GM23338 (cell line): ENCODE measurements around the gene FANK1. TPM values are rescaled to one million over a fixed set of nuclear protein-coding genes. Genes with fewer than 3 reads are reported as not detected.

Experiments used
- ATAC-seq: fragments of 200-7000 bp; cut with Tn5 transposase; 3 replicates; pipeline ENCODE4 v1.9.1; 2020
- DNase-seq: peaks from one replicate; pipeline ENCODE4 v3.0.0-alpha.2; 2015; ENCODE audit warnings: low spot score
- H2AFZ ChIP-seq: fragments of 200-600 bp; sonication (generic); 2 replicates; pipeline ENCODE4 v1.8.0; 2016; ENCODE audit warnings: antibody characterized with exemption, mild to moderate bottlenecking, moderate library complexity
- H3F3A ChIP-seq: fragments of 200-600 bp; sonication (generic); replicated peaks from 2 replicates; pipeline ENCODE4 v1.8.0; 2017; ENCODE audit warnings: antibody characterized with exemption, mixed run types, low read depth
- H3K27ac ChIP-seq: fragments of 200-600 bp; sonication (generic); 2 replicates; pipeline ENCODE4 v1.6.1; 2016; ENCODE audit warnings: low read depth
- H3K27me3 ChIP-seq: fragments of 200-600 bp; sonication (generic); 2 replicates; pipeline ENCODE4 v1.8.0; 2016; ENCODE audit warnings: mild to moderate bottlenecking, mixed run types, moderate library complexity; ENCODE audit not compliant: insufficient read depth
- H3K36me3 ChIP-seq: fragments of 200-600 bp; sonication (generic); 2 replicates; pipeline ENCODE4 v1.8.0; 2016; ENCODE audit warnings: mild to moderate bottlenecking; ENCODE audit not compliant: insufficient read depth
- H3K4me1 ChIP-seq: fragments of 200-600 bp; sonication (generic); 2 replicates; pipeline ENCODE4 v1.8.0; 2016; ENCODE audit warnings: mild to moderate bottlenecking, moderate library complexity; ENCODE audit not compliant: insufficient read depth
- H3K4me2 ChIP-seq: fragments of 200-600 bp; sonication (generic); 2 replicates; pipeline ENCODE4 v1.7.1; 2017; ENCODE audit warnings: mixed run types
- H3K4me3 ChIP-seq: fragments of 200-600 bp; sonication (generic); 2 replicates; pipeline ENCODE4 v1.6.1; 2016; ENCODE audit warnings: mixed run types
- H3K79me2 ChIP-seq: fragments of 200-600 bp; sonication (generic); replicated peaks from 2 replicates; pipeline ENCODE4 v1.8.0; 2017; ENCODE audit warnings: mild to moderate bottlenecking; ENCODE audit not compliant: insufficient read depth
- H3K9me2 ChIP-seq: fragments of 200-600 bp; sonication (generic); 2 replicates; pipeline ENCODE4 v1.8.0; 2017; ENCODE audit not compliant: insufficient read depth
- H4K20me1 ChIP-seq: fragments of 200-600 bp; sonication (generic); replicated peaks from 2 replicates; pipeline ENCODE4 v1.8.0; 2017; ENCODE audit warnings: mild to moderate bottlenecking; ENCODE audit not compliant: insufficient read depth
- H3K27ac Mint-ChIP-seq: 2 replicates; pipeline ENCODE4 v1.8.0; 2020; ENCODE audit warnings: inconsistent platforms, mild to moderate bottlenecking, moderate library complexity, mixed read lengths
- H3K27me3 Mint-ChIP-seq: 3 replicates; pipeline ENCODE4 v1.8.0; 2022; ENCODE audit warnings: low read depth, mild to moderate bottlenecking, moderate library complexity, mixed read lengths, inconsistent platforms; ENCODE audit not compliant: insufficient read depth, poor library complexity
- H3K36me3 Mint-ChIP-seq: 3 replicates; pipeline ENCODE4 v1.8.0; 2021; ENCODE audit warnings: low read depth, mild to moderate bottlenecking, inconsistent platforms, moderate library complexity, mixed read lengths
- H3K4me1 Mint-ChIP-seq: 3 replicates; pipeline ENCODE4 v1.8.0; 2020; ENCODE audit warnings: mild to moderate bottlenecking, inconsistent platforms, mixed read lengths
- H3K4me3 Mint-ChIP-seq: 3 replicates; pipeline ENCODE4 v1.8.0; 2021; ENCODE audit warnings: moderate library complexity, mild to moderate bottlenecking, inconsistent platforms, mixed read lengths
- H3K9me3 Mint-ChIP-seq: 3 replicates; pipeline ENCODE4 v1.8.0; 2020; ENCODE audit warnings: moderate library complexity, mild to moderate bottlenecking, inconsistent platforms, mixed read lengths
- CREB1 ChIP-seq: fragments of 250-450 bp; sonication (Bioruptor Pico); IDR thresholded peaks from 2 replicates; pipeline ENCODE4 v1.5.0; 2020; ENCODE audit warnings: low read depth, mild to moderate bottlenecking, moderate library complexity
- ETS1 ChIP-seq: IDR thresholded peaks from 2 replicates; pipeline ENCODE4 v1.6.1; 2016; ENCODE audit warnings: antibody characterized with exemption
- EZH2 ChIP-seq: fragments of 200-600 bp; sonication (generic); IDR thresholded peaks from one replicate; pipeline ENCODE4 v1.8.0; 2017; ENCODE audit warnings: antibody characterized with exemption, mild to moderate bottlenecking, low read depth; ENCODE audit not compliant: unreplicated experiment
- JUNB ChIP-seq: IDR thresholded peaks from one replicate; pipeline ENCODE4 v1.6.1; 2016; ENCODE audit warnings: antibody characterized with exemption; ENCODE audit not compliant: unreplicated experiment
- NANOG ChIP-seq: IDR thresholded peaks from 2 replicates; pipeline ENCODE4 v1.6.1; 2016; ENCODE audit warnings: antibody characterized with exemption, borderline replicate concordance
- POLR2AphosphoS5 ChIP-seq: IDR thresholded peaks from 2 replicates; pipeline ENCODE4 v1.6.1; 2016; ENCODE audit warnings: antibody characterized with exemption, low read depth
- STAT1 ChIP-seq: IDR thresholded peaks from one replicate; pipeline ENCODE4 v1.6.1; 2016; ENCODE audit warnings: antibody characterized with exemption; ENCODE audit not compliant: unreplicated experiment
- ZNF114 ChIP-seq: fragments of 250-450 bp; sonication (Bioruptor Pico); IDR thresholded peaks from 2 replicates; pipeline ENCODE4 v1.5.0; 2020; ENCODE audit warnings: mild to moderate bottlenecking, moderate library complexity
- ZNF331 ChIP-seq: fragments of 250-450 bp; sonication (Bioruptor Pico); IDR thresholded peaks from 2 replicates; pipeline ENCODE4 v1.5.0; 2020; ENCODE audit warnings: low read depth, mild to moderate bottlenecking, moderate library complexity
- polyA plus RNA-seq: library from polyadenylated mRNA; unstranded; fragments of >200 nt; fragmentation: Nextera tagmentation; extraction: Ambion mirVana; gene quantifications from 2 replicates; pipeline ENCODE4 v1.2.1, GENCODE V29; 2016
- total RNA-seq: library from RNA; depleted of rRNA; stranded (reverse); fragments of >200 nt; shearing (Covaris generic); gene quantifications from 2 replicates; pipeline ENCODE4 v1.2.3, GENCODE V29; 2014
- TF ChIP-seq, protein P1 (sequence below): IDR thresholded peaks from one replicate; pipeline ENCODE4 v1.6.1; 2018; ENCODE audit warnings: antibody characterized with exemption; ENCODE audit not compliant: unreplicated experiment
- TF ChIP-seq, protein P2 (sequence below), 2 experiments: fragments of 200-600 bp in 1 of 2; sonication (generic) in 1 of 2; conservative IDR thresholded peaks; 2 replicates each; pipeline versions ENCODE4 v1.5.1 to v1.6.1; 2016 to 2017; ENCODE audit warnings: antibody characterized with exemption in 2 of 2, low read depth in 2 of 2, mild to moderate bottlenecking in 2 of 2, moderate library complexity in 1 of 2

The FANK1 gene
- total and polyA plus RNA-seq, 2 experiments from 2014 or later: 0.37 to 0.69 TPM

DNA sequence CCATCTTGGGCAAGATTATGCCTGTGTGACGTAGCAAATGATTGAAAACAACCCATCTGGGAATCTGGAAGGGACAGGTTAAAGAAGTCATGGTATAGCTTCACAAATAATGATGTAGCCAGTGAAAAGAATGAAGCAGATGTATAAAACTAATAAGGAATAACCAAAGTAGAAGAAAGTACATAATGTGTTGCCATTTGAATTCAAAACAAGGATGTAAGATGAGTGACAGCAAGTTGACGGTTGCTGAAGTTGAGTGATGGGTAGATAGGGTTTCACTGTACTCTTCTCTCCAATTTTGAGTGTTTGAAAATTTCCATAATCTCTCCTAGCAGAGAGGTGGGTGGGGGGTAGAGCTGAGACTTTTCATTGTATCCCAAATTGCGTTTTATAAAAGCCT, 133.6 kb downstream of the FANK1 start (continued):
- TF ChIP-seq EZH2 (no peak), ZNF331 (CRISPR knock-in tag) (no peak), STAT1 (no peak), CREB1 (CRISPR knock-in tag) (no peak), JUNB (no peak), ZNF114 (CRISPR knock-in tag) (no peak), NANOG (no peak), ETS1 (no peak)
- TF ChIP-seq, protein P1, sequence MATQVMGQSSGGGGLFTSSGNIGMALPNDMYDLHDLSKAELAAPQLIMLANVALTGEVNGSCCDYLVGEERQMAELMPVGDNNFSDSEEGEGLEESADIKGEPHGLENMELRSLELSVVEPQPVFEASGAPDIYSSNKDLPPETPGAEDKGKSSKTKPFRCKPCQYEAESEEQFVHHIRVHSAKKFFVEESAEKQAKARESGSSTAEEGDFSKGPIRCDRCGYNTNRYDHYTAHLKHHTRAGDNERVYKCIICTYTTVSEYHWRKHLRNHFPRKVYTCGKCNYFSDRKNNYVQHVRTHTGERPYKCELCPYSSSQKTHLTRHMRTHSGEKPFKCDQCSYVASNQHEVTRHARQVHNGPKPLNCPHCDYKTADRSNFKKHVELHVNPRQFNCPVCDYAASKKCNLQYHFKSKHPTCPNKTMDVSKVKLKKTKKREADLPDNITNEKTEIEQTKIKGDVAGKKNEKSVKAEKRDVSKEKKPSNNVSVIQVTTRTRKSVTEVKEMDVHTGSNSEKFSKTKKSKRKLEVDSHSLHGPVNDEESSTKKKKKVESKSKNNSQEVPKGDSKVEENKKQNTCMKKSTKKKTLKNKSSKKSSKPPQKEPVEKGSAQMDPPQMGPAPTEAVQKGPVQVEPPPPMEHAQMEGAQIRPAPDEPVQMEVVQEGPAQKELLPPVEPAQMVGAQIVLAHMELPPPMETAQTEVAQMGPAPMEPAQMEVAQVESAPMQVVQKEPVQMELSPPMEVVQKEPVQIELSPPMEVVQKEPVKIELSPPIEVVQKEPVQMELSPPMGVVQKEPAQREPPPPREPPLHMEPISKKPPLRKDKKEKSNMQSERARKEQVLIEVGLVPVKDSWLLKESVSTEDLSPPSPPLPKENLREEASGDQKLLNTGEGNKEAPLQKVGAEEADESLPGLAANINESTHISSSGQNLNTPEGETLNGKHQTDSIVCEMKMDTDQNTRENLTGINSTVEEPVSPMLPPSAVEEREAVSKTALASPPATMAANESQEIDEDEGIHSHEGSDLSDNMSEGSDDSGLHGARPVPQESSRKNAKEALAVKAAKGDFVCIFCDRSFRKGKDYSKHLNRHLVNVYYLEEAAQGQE: no peak
- TF ChIP-seq, protein P2, sequence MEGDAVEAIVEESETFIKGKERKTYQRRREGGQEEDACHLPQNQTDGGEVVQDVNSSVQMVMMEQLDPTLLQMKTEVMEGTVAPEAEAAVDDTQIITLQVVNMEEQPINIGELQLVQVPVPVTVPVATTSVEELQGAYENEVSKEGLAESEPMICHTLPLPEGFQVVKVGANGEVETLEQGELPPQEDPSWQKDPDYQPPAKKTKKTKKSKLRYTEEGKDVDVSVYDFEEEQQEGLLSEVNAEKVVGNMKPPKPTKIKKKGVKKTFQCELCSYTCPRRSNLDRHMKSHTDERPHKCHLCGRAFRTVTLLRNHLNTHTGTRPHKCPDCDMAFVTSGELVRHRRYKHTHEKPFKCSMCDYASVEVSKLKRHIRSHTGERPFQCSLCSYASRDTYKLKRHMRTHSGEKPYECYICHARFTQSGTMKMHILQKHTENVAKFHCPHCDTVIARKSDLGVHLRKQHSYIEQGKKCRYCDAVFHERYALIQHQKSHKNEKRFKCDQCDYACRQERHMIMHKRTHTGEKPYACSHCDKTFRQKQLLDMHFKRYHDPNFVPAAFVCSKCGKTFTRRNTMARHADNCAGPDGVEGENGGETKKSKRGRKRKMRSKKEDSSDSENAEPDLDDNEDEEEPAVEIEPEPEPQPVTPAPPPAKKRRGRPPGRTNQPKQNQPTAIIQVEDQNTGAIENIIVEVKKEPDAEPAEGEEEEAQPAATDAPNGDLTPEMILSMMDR (conservative IDR thresholded peaks at IDR 0.05; ENCODE audit: low read depth in 2 of 2): no peak

DNA sequence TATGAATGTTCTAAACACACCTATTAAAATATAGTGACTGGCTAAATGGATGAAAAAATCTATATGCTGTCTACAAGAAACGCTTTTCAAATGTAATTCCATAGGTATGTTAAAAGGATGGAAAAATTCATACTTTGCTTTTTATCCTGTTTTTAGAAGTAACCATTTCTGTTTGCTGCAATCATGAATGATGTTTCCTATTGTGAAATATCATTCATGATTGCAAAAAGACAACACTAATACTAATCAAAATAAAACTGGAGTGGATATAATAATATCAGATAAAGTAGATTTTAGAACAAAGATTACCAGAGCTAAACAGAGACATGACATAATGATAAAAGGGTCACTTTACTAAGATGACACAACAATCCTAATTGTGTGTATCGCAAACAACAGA, 138.2 kb downstream of the FANK1 start:
- TF ChIP-seq ZNF331 (CRISPR knock-in tag): no peak
- no peak for TF ChIP-seq CREB1 (CRISPR knock-in tag)
- no peak for TF ChIP-seq STAT1
- TF ChIP-seq, protein P2 (conservative IDR thresholded peaks at IDR 0.05; ENCODE audit: low read depth in 2 of 2): no peak
- TF ChIP-seq JUNB: no peak
- TF ChIP-seq POLR2AphosphoS5: no peak
- Histone ChIP-seq H4K20me1 (no peaks in the 10 kb centered on the region), H2AFZ (no peak overlapping the region), H3K4me2 (no peak overlapping the region), H3K27ac (no peak overlapping the region), H3K4me3 (no peak overlapping the region), H3K36me3 (0 out of 2 replicates have a peak, but pooled peaks cover 4% of the 10 kb centered on the region), H3K79me2 (no peaks in the 10 kb centered on the region), H3K9me2 (no peaks in the 10 kb centered on the region), H3F3A (no peaks in the 10 kb centered on the region), H3K4me1 (no peaks in the 10 kb centered on the region), H3K27me3 (no peaks in the 10 kb centered on the region)
- peaks cover 3% of the 10 kb centered on the region for H3K27me3 Mint-ChIP-seq
- H3K27ac Mint-ChIP-seq: no peak overlapping the region
- ATAC-seq (no peak), DNase-seq (no peak)
- no peak overlapping the region for H3K4me3 Mint-ChIP-seq
- H3K4me1 Mint-ChIP-seq: peaks cover 8% of the 10 kb centered on the region
- peaks cover 8% of the 10 kb centered on the region; the same call in 2 of the 3 replicates for H3K9me3 Mint-ChIP-seq
- 0 out of 3 replicates have a peak, but pooled peaks cover 3% of the 10 kb centered on the region for H3K36me3 Mint-ChIP-seq
